Prostate gland (tissue), 2 donors: ENCODE data around the gene DNM2. TPM values are rescaled to one million over a fixed set of nuclear protein-coding genes. Genes with fewer than 3 reads are reported as not detected.

Experiments used
- DNase-seq: peaks from one replicate; pipeline ENCODE4 v3.0.0-alpha.2; 2019; ENCODE audit warnings: low spot score
- H3K27ac ChIP-seq, 2 donors: fragments of 200-600 bp; sonication (generic); 2 replicates each; pipeline ENCODE4 v1.5.1; 2017 to 2019
- H3K27me3 ChIP-seq: fragments of 200-600 bp; sonication (generic); replicated peaks from 2 replicates; pipeline ENCODE4 v1.5.1; 2019; ENCODE audit not compliant: insufficient read depth
- H3K36me3 ChIP-seq, 2 donors: fragments of 200-600 bp; sonication (generic); 1 replicate in 1 of 2; 2 replicates in 1 of 2; pipeline versions ENCODE4 v1.5.1 to v1.8.1; 2017 to 2019
- H3K4me1 ChIP-seq: fragments of 200-600 bp; sonication (generic); replicated peaks from 2 replicates; pipeline ENCODE4 v1.5.1; 2019
- H3K4me3 ChIP-seq, 2 donors: fragments of 200-600 bp; sonication (generic); 2 replicates each; pipeline ENCODE4 v1.5.1; 2017 to 2019
- H3K9me3 ChIP-seq: fragments of 200-600 bp; sonication (generic); 2 replicates; pipeline ENCODE4 v1.5.1; 2017
- POLR2A ChIP-seq: fragments of 450-650 bp; IDR thresholded peaks from one replicate; pipeline ENCODE4 v1.6.1; 2016; ENCODE audit warnings: antibody characterized with exemption, mild to moderate bottlenecking
- POLR2AphosphoS5 ChIP-seq: sonication (generic); formaldehyde crosslinking; IDR thresholded peaks from one replicate; pipeline ENCODE4 v1.6.1; 2017; ENCODE audit warnings: antibody characterized with exemption
- WGBS: methylation state at CpG from one replicate; pipeline ENCODE4 v1.1.5; 2018; 5-methylcytosine and 5-hydroxymethylcytosine counted together
- intact Hi-C: fragments of 100-400 bp; cut with DNase I; formaldehyde crosslinking; loops from one replicate; pipeline ENCODE4 v1.14.2; 2022
- total RNA-seq, 2 donors: library from RNA; depleted of rRNA; stranded (reverse); fragments of >200 nt; gene quantifications; one replicate each; pipeline ENCODE4 v1.1.0, GENCODE V29; 2016
- TF ChIP-seq, protein P1 (sequence below), 4 experiments: fragments of 200-600 bp in 2 of 4; fragments of 450-650 bp in 2 of 4; sonication (generic) in 2 of 4; IDR thresholded peaks; 1 replicate in 3 of 4; 2 replicates in 1 of 4; pipeline ENCODE4 v1.5.1; 2016 to 2019; ENCODE audit warnings: antibody characterized with exemption in 4 of 4, mild to moderate bottlenecking in 2 of 4, moderate library complexity in 2 of 4

The DNM2 gene
- total RNA-seq, 2 donors from 2014 or later, result 137 to 279 TPM

GRCh38 chr19:10686193-10686592 is 31.7 kb upstream of the DNM2 start:
- Histone ChIP-seq H3K4me1 (no peaks in the 10 kb centered on the region), H3K9me3 (no peaks in the 10 kb centered on the region), H3K4me3 (no peak overlapping the region), H3K27me3 (no peaks in the 10 kb centered on the region), H3K27ac (no peak overlapping the region), H3K36me3 (peaks cover 39 to 40% of the 10 kb centered on the region in 2 donors)
- WGBS, result 72% methylated on average over 10 of the region's 10 CpGs
- intact Hi-C loops, result no loop called here
- TF ChIP-seq POLR2AphosphoS5 (no peak), POLR2A (no peak)
- TF ChIP-seq, protein P1, sequence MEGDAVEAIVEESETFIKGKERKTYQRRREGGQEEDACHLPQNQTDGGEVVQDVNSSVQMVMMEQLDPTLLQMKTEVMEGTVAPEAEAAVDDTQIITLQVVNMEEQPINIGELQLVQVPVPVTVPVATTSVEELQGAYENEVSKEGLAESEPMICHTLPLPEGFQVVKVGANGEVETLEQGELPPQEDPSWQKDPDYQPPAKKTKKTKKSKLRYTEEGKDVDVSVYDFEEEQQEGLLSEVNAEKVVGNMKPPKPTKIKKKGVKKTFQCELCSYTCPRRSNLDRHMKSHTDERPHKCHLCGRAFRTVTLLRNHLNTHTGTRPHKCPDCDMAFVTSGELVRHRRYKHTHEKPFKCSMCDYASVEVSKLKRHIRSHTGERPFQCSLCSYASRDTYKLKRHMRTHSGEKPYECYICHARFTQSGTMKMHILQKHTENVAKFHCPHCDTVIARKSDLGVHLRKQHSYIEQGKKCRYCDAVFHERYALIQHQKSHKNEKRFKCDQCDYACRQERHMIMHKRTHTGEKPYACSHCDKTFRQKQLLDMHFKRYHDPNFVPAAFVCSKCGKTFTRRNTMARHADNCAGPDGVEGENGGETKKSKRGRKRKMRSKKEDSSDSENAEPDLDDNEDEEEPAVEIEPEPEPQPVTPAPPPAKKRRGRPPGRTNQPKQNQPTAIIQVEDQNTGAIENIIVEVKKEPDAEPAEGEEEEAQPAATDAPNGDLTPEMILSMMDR (IDR thresholded peaks at IDR 0.05), result no peak
- no peak for DNase-seq

DNA sequence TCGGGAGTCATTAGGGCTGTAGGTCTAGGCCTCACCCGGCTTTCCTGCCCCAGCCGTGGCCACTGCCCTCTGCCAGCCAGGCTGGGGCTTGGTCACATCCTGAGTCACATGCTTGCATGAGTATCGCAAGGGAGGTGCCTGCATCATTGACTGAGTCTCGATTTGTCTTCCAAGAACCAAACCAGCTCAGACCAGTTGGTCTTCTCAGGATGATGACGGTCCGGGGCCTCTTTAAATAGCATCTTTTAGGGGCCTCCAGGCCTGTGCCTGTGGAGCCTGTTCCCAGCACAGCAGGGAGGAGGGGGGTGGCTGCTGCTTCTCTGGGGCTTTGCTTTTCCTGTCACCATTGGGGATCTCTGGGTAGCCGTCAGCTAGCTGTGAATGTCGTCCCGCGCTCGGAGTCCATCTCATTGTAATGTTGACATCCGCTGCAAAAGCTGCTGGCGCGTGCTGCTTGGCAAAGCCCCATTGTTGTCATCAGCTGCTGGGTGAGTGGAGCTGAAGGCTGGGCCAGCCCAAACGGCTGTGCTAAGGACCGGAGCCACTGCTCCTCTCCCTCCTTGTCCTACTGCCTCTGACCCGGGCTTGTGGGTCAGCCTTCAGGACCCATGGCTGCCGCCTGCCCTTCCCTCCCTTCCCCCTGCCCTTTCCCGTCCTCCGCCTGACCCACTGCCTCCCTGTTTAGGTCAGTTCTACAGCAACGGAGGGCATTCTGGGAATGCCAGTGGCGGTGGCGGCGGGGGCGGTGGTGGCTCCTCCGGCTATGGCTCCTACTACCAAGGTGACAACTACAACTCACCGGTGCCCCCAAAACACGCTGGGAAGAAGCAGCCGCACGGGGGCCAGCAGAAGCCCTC is 31.0 kb upstream of the DNM2 start:
- H3K27me3 ChIP-seq, result no peaks in the 10 kb centered on the region
- WGBS, result 75% methylated on average over 28 of the region's 31 CpGs
- intact Hi-C loops, result no loop called here
- DNase-seq, result no peak
- H3K4me3 ChIP-seq, result no peak overlapping the region
- peaks cover 33 to 36% of the 10 kb centered on the region in 2 donors for H3K36me3 ChIP-seq
- no peaks in the 10 kb centered on the region for H3K4me1 ChIP-seq
- no peak overlapping the region for H3K27ac ChIP-seq
- no peak for TF ChIP-seq POLR2AphosphoS5
- TF ChIP-seq POLR2A, result no peak
- TF ChIP-seq, protein P1 (IDR thresholded peaks at IDR 0.05), result no peak
- H3K9me3 ChIP-seq, result no peaks in the 10 kb centered on the region

DNA sequence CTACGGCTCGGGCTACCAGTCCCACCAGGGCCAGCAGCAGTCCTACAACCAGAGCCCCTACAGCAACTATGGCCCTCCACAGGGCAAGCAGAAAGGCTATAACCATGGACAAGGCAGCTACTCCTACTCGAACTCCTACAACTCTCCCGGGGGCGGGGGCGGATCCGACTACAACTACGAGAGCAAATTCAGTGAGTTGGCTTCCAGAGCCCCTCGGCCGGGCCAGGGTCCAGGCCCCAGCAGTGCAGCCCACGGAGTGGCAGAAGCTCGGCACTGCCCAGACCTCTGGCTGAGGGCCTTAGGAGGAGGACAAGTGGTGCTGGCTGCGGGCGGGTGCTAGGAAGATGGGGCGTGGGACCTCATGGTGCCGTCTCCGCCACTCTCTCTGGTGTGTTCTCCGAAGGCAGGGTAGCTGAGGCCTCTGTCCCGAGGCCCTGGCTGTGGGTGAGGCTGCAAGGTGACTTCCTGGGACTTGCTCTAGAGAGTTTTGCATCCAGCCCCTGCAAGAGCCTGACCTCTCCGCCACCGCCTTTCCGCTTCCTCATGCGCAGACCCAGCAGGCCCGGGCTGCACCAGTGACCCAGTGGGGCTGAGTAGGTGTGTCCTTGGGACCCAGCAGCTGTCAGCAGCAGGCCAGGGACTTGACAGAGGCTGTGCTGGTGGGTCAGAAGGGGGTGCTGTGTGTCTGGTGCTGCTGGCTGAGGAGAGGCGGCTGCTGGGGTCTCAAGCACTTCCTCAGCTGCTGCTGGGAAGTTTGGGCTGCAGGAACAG is 30.2 kb upstream of the DNM2 start:
- DNase-seq, result no peak
- Histone ChIP-seq H3K4me3 (no peak overlapping the region), H3K27ac (no peak overlapping the region), H3K27me3 (no peaks in the 10 kb centered on the region), H3K9me3 (no peaks in the 10 kb centered on the region), H3K36me3 (peaks cover 25 to 32% of the 10 kb centered on the region in 2 donors), H3K4me1 (no peaks in the 10 kb centered on the region)
- TF ChIP-seq POLR2AphosphoS5, result no peak
- TF ChIP-seq POLR2A, result no peak
- TF ChIP-seq, protein P1 (IDR thresholded peaks at IDR 0.05), result no peak
- intact Hi-C loops, result no loop called here
- WGBS, result 91% methylated on average over 24 of the region's 25 CpGs

- Histone ChIP-seq H3K27me3 (no peaks in the 10 kb centered on the region), H3K9me3 (no peaks in the 10 kb centered on the region), H3K4me1 (no peaks in the 10 kb centered on the region), H3K4me3 (no peak overlapping the region), H3K27ac (no peak overlapping the region), H3K36me3 (peaks cover 15 to 24% of the 10 kb centered on the region in 2 donors)
- no peak for DNase-seq
- 88% methylated on average over 25 of the region's 27 CpGs for WGBS
- TF ChIP-seq, protein P1 (IDR thresholded peaks at IDR 0.05), result no peak
- TF ChIP-seq POLR2A (no peak), POLR2AphosphoS5 (no peak)
- intact Hi-C loops, result no loop called here
These were observed 29.2 kb upstream of the DNM2 start for GRCh38 chr19:10688545-10689280.
